Vagina (tissue), 2 donors: Measurements from ENCODE around the gene CALCR. TPM values are rescaled to one million over a fixed set of nuclear protein-coding genes. Genes with fewer than 3 reads are reported as not detected.
"Not testable (repeated sequence)": the region's sequence is repeated elsewhere in the genome, so short reads cannot be mapped to it uniquely, and the experiment has no call there.

Source experiments
- DNase-seq, 2 donors: peaks; one replicate each; pipeline ENCODE4 v3.0.0-alpha.2; 2017; ENCODE audit errors: extremely low spot score in 2 of 2
- H3K27ac ChIP-seq: fragments of 200-600 bp; sonication (generic); one replicate; pipeline ENCODE4 v1.5.1; 2019
- H3K27me3 ChIP-seq: fragments of 200-600 bp; sonication (generic); one replicate; pipeline ENCODE4 v1.5.1; 2019
- H3K36me3 ChIP-seq, 2 donors: fragments of 200-600 bp; sonication (generic); one replicate each; pipeline ENCODE4 v1.5.1; 2017 to 2019
- H3K4me1 ChIP-seq: fragments of 200-600 bp; sonication (generic); one replicate; pipeline ENCODE4 v1.5.1; 2019
- H3K4me3 ChIP-seq, 2 donors: fragments of 200-600 bp; sonication (generic); 1 replicate in 1 of 2; 2 replicates in 1 of 2; pipeline ENCODE4 v1.5.1; 2016 to 2019
- H3K9me3 ChIP-seq: fragments of 200-600 bp; sonication (generic); one replicate; pipeline ENCODE4 v1.5.1; 2019
- POLR2A ChIP-seq, 2 donors: fragments of 450-650 bp; IDR thresholded peaks; one replicate each; pipeline ENCODE4 v1.6.1; 2017; ENCODE audit warnings: antibody characterized with exemption in 2 of 2, mild to moderate bottlenecking in 2 of 2, moderate library complexity in 2 of 2
- POLR2AphosphoS5 ChIP-seq, 2 donors: sonication (generic); formaldehyde crosslinking; IDR thresholded peaks; one replicate each; pipeline ENCODE4 v1.9.0; 2017; ENCODE audit warnings: antibody characterized with exemption in 2 of 2, mild to moderate bottlenecking in 2 of 2, low read depth in 1 of 2; ENCODE audit not compliant: insufficient read depth in 1 of 2
- intact Hi-C: fragments of 100-400 bp; cut with DNase I; formaldehyde crosslinking; loops from one replicate; pipeline ENCODE4 v1.15.1; 2023
- total RNA-seq: library from RNA; depleted of rRNA; stranded (reverse); fragments of >200 nt; gene quantifications from one replicate; pipeline ENCODE4 v1.2.3, GENCODE V29; 2016
- TF ChIP-seq, protein P1 (sequence below), 3 experiments: fragments of 450-650 bp in 2 of 3; fragments of 200-600 bp in 1 of 3; sonication (generic) in 1 of 3; IDR thresholded peaks; one replicate each; pipeline ENCODE4 v1.5.1; 2017 to 2019; ENCODE audit warnings: antibody characterized with exemption in 3 of 3, mild to moderate bottlenecking in 2 of 3, moderate library complexity in 2 of 3

CALCR gene
- total RNA-seq, 1 donor from 2014 or later, result not detected

- Histone ChIP-seq H3K27ac (no peak overlapping the region), H3K4me1 (no peaks in the 10 kb centered on the region), H3K4me3 (no peak overlapping the region), H3K9me3 (no peaks in the 10 kb centered on the region), H3K36me3 (no peaks in the 10 kb centered on the region), H3K27me3 (no peaks in the 10 kb centered on the region)
- TF ChIP-seq POLR2A (IDR thresholded peaks at IDR 0.05) (no peak), POLR2AphosphoS5 (IDR thresholded peaks at IDR 0.05; ENCODE audit: insufficient read depth in 1 of 2, low read depth in 1 of 2) (no peak)
- TF ChIP-seq, protein P1, sequence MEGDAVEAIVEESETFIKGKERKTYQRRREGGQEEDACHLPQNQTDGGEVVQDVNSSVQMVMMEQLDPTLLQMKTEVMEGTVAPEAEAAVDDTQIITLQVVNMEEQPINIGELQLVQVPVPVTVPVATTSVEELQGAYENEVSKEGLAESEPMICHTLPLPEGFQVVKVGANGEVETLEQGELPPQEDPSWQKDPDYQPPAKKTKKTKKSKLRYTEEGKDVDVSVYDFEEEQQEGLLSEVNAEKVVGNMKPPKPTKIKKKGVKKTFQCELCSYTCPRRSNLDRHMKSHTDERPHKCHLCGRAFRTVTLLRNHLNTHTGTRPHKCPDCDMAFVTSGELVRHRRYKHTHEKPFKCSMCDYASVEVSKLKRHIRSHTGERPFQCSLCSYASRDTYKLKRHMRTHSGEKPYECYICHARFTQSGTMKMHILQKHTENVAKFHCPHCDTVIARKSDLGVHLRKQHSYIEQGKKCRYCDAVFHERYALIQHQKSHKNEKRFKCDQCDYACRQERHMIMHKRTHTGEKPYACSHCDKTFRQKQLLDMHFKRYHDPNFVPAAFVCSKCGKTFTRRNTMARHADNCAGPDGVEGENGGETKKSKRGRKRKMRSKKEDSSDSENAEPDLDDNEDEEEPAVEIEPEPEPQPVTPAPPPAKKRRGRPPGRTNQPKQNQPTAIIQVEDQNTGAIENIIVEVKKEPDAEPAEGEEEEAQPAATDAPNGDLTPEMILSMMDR (IDR thresholded peaks at IDR 0.05), result no peak
- DNase-seq, result no peak
- intact Hi-C loops, result no loop called here
These were observed 59.4 kb downstream of the CALCR start for GRCh38 chr7:93515144-93515543.

GRCh38 chr7:93509303-93509702, 65.2 kb downstream of the CALCR start:
- Histone ChIP-seq H3K4me1 (no peaks in the 10 kb centered on the region), H3K27me3 (no peaks in the 10 kb centered on the region), H3K9me3 (no peaks in the 10 kb centered on the region), H3K36me3 (no peaks in the 10 kb centered on the region), H3K4me3 (no peak overlapping the region), H3K27ac (no peak overlapping the region)
- intact Hi-C loops, result no loop called here
- TF ChIP-seq, protein P1 (IDR thresholded peaks at IDR 0.05), result no peak
- no peak for TF ChIP-seq POLR2AphosphoS5 (IDR thresholded peaks at IDR 0.05; ENCODE audit: insufficient read depth in 1 of 2, low read depth in 1 of 2)
- no peak for TF ChIP-seq POLR2A (IDR thresholded peaks at IDR 0.05)
- no peak for DNase-seq

DNA sequence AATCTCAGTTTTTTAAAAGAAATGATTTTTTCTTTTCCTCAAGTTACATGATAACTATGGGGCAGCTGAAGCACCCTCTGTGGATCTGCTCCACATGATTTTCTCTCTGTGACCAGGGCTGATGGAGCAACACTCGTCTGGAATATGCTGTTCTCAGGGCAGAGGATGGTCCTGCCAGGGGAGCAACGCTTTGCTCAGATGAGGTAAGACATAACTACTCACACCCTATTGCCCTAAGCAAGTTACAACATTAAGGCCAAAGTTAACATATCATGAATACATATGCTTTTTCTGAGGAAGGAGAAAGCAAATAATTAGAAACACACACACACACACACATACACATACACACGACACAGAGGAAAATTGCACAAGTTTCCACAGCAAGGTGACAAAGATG, 71.4 kb downstream of the CALCR start:
- H3K27ac ChIP-seq, result no peak overlapping the region

GRCh38 chr7:93491860-93492259, 82.7 kb downstream of the CALCR start:
- H3K36me3 ChIP-seq, H3K27ac ChIP-seq, H3K4me1 ChIP-seq, H3K9me3 ChIP-seq, H3K4me3 ChIP-seq, H3K27me3 ChIP-seq, intact Hi-C loops, DNase-seq: not testable (repeated sequence)

More for the DNA sequence above, 71.4 kb downstream of the CALCR start:
- Histone ChIP-seq H3K4me1 (no peaks in the 10 kb centered on the region), H3K9me3 (no peaks in the 10 kb centered on the region), H3K27me3 (no peaks in the 10 kb centered on the region), H3K36me3 (no peaks in the 10 kb centered on the region), H3K4me3 (no peak overlapping the region)
- DNase-seq, result no peak
- TF ChIP-seq, protein P1 (IDR thresholded peaks at IDR 0.05), result no peak
- TF ChIP-seq POLR2AphosphoS5 (IDR thresholded peaks at IDR 0.05; ENCODE audit: insufficient read depth in 1 of 2, low read depth in 1 of 2), result no peak
- no peak for TF ChIP-seq POLR2A (IDR thresholded peaks at IDR 0.05)
- intact Hi-C loops, result no loop called here

DNA sequence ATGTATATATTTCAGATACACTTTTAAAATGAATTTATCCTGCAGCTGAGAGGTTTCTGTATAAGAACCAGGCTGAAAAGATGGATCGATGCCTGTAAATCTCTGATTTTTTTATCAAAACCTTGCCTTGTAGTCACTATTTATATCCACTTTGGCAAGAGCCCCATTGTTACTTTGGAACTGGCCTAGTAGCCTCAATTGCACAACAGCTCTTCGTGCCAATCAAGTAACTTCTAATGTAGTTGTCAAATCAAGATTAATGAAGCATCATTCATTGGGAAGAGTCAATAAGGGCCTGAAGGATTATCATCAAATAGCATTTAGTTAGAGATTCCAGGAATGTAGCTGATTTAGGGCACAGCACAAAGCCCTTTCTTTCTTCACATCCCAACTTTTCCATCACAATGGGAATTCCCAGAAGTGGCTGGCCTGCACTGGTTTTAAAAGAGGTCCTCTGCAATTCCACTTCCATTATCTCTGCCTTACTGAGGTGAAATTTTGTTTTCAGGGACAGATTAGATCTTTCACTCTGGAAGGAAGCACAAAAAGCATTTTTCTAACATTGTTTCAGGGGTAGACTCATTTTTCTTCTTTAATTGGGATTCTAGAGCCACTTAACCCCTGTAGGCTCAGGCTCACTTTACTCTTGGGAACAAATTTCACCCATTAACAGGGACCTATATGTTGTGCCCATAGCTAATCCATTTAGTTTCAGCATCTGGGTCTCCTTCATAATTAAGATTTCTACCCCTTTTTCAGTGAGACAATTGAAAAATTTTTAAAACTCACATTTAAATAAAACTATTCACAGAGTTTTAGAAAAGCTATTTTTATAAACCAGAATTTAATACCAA, 97.8 kb downstream of the CALCR start:
- TF ChIP-seq, protein P1 (IDR thresholded peaks at IDR 0.05), result no peak
- no peak for TF ChIP-seq POLR2A (IDR thresholded peaks at IDR 0.05)
- no peak for TF ChIP-seq POLR2AphosphoS5 (IDR thresholded peaks at IDR 0.05; ENCODE audit: insufficient read depth in 1 of 2, low read depth in 1 of 2)
- DNase-seq, result no peak

More for the DNA sequence above, 97.8 kb downstream of the CALCR start:
- H3K27ac ChIP-seq, result no peak overlapping the region
- no peaks in the 10 kb centered on the region for H3K9me3 ChIP-seq
- H3K27me3 ChIP-seq, result no peaks in the 10 kb centered on the region
- no peaks in the 10 kb centered on the region for H3K4me1 ChIP-seq
- no peaks in the 10 kb centered on the region for H3K36me3 ChIP-seq
- H3K4me3 ChIP-seq, result no peak overlapping the region
- intact Hi-C loops, result no loop called here
